ENCODE data around the gene WTAP. TPM values are rescaled to one million over a fixed set of nuclear protein-coding genes. Genes with fewer than 3 reads are reported as not detected.

Gene WTAP
- total and polyA plus RNA-seq, 2 experiments from 2014 or later, result 108 to 121 TPM

DNA sequence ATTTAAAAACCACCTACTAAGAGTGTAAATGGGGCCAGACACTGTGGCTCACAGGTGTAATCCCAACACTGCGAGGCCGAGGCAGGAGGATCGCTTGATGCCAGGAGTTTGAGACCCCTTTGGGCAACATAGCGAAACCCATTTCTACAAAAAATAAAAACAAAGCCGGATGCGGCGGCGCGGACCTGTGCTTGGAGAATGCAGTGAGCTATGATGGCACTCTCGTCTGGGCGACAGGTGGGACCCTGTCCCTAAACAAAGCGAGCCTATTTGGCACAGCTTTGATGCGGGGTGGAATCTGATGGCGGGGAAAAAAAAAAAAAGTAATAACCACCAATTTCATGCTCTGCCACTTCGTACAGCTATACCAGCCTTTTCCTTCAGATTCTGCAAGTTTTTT lies 61.0 kb downstream of the WTAP start:
- Histone ChIP-seq H3K27me3 (ENCODE audit: insufficient read depth) (no peaks in the 10 kb centered on the region), H3K36me3 (ENCODE audit: insufficient read depth) (peaks cover 60% of the 10 kb centered on the region), H3F3A (replicated peaks; ENCODE audit: low read depth) (peaks cover 3% of the 10 kb centered on the region; the same call in 1 of the 2 replicates), H3K4me2 (peak overlapping the region; percentile 87), H3K4me1 (ENCODE audit: insufficient read depth) (peaks cover 19% of the 10 kb centered on the region), H4K20me1 (replicated peaks; ENCODE audit: insufficient read depth) (peaks cover 43% of the 10 kb centered on the region), H3K9me2 (ENCODE audit: insufficient read depth) (no peaks in the 10 kb centered on the region), H3K79me2 (replicated peaks; ENCODE audit: insufficient read depth) (peaks cover 87% of the 10 kb centered on the region), H3K4me3 (peak overlapping the region; percentile 81), H3K27ac (ENCODE audit: low read depth) (no peak overlapping the region), H2AFZ (no peak overlapping the region)
- TF ChIP-seq NANOG (IDR thresholded peaks at IDR 0.05; ENCODE audit: borderline replicate concordance) (no peak), EZH2phosphoT487 (IDR thresholded peaks at IDR 0.05; ENCODE audit: unreplicated experiment) (no peak), EZH2 (IDR thresholded peaks at IDR 0.05; ENCODE audit: low read depth, unreplicated experiment) (no peak), JUNB (IDR thresholded peaks at IDR 0.05; ENCODE audit: unreplicated experiment) (no peak), CREB1 (CRISPR knock-in tag; IDR thresholded peaks at IDR 0.05; ENCODE audit: low read depth) (no peak), ZNF331 (CRISPR knock-in tag; IDR thresholded peaks at IDR 0.05; ENCODE audit: low read depth) (no peak), POLR2AphosphoS5 (IDR thresholded peaks at IDR 0.05; ENCODE audit: low read depth) (no peak), STAT1 (IDR thresholded peaks at IDR 0.05; ENCODE audit: unreplicated experiment) (no peak)
- TF ChIP-seq, protein P1, sequence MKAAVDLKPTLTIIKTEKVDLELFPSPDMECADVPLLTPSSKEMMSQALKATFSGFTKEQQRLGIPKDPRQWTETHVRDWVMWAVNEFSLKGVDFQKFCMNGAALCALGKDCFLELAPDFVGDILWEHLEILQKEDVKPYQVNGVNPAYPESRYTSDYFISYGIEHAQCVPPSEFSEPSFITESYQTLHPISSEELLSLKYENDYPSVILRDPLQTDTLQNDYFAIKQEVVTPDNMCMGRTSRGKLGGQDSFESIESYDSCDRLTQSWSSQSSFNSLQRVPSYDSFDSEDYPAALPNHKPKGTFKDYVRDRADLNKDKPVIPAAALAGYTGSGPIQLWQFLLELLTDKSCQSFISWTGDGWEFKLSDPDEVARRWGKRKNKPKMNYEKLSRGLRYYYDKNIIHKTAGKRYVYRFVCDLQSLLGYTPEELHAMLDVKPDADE (IDR thresholded peaks at IDR 0.05), result no peak
- TF ChIP-seq, protein P2, sequence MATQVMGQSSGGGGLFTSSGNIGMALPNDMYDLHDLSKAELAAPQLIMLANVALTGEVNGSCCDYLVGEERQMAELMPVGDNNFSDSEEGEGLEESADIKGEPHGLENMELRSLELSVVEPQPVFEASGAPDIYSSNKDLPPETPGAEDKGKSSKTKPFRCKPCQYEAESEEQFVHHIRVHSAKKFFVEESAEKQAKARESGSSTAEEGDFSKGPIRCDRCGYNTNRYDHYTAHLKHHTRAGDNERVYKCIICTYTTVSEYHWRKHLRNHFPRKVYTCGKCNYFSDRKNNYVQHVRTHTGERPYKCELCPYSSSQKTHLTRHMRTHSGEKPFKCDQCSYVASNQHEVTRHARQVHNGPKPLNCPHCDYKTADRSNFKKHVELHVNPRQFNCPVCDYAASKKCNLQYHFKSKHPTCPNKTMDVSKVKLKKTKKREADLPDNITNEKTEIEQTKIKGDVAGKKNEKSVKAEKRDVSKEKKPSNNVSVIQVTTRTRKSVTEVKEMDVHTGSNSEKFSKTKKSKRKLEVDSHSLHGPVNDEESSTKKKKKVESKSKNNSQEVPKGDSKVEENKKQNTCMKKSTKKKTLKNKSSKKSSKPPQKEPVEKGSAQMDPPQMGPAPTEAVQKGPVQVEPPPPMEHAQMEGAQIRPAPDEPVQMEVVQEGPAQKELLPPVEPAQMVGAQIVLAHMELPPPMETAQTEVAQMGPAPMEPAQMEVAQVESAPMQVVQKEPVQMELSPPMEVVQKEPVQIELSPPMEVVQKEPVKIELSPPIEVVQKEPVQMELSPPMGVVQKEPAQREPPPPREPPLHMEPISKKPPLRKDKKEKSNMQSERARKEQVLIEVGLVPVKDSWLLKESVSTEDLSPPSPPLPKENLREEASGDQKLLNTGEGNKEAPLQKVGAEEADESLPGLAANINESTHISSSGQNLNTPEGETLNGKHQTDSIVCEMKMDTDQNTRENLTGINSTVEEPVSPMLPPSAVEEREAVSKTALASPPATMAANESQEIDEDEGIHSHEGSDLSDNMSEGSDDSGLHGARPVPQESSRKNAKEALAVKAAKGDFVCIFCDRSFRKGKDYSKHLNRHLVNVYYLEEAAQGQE (IDR thresholded peaks at IDR 0.05; ENCODE audit: unreplicated experiment), result no peak
- TF ChIP-seq, protein P3, sequence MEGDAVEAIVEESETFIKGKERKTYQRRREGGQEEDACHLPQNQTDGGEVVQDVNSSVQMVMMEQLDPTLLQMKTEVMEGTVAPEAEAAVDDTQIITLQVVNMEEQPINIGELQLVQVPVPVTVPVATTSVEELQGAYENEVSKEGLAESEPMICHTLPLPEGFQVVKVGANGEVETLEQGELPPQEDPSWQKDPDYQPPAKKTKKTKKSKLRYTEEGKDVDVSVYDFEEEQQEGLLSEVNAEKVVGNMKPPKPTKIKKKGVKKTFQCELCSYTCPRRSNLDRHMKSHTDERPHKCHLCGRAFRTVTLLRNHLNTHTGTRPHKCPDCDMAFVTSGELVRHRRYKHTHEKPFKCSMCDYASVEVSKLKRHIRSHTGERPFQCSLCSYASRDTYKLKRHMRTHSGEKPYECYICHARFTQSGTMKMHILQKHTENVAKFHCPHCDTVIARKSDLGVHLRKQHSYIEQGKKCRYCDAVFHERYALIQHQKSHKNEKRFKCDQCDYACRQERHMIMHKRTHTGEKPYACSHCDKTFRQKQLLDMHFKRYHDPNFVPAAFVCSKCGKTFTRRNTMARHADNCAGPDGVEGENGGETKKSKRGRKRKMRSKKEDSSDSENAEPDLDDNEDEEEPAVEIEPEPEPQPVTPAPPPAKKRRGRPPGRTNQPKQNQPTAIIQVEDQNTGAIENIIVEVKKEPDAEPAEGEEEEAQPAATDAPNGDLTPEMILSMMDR (conservative IDR thresholded peaks at IDR 0.05; ENCODE audit: low read depth in 2 of 2), result no peak
- TF ChIP-seq, protein P4, sequence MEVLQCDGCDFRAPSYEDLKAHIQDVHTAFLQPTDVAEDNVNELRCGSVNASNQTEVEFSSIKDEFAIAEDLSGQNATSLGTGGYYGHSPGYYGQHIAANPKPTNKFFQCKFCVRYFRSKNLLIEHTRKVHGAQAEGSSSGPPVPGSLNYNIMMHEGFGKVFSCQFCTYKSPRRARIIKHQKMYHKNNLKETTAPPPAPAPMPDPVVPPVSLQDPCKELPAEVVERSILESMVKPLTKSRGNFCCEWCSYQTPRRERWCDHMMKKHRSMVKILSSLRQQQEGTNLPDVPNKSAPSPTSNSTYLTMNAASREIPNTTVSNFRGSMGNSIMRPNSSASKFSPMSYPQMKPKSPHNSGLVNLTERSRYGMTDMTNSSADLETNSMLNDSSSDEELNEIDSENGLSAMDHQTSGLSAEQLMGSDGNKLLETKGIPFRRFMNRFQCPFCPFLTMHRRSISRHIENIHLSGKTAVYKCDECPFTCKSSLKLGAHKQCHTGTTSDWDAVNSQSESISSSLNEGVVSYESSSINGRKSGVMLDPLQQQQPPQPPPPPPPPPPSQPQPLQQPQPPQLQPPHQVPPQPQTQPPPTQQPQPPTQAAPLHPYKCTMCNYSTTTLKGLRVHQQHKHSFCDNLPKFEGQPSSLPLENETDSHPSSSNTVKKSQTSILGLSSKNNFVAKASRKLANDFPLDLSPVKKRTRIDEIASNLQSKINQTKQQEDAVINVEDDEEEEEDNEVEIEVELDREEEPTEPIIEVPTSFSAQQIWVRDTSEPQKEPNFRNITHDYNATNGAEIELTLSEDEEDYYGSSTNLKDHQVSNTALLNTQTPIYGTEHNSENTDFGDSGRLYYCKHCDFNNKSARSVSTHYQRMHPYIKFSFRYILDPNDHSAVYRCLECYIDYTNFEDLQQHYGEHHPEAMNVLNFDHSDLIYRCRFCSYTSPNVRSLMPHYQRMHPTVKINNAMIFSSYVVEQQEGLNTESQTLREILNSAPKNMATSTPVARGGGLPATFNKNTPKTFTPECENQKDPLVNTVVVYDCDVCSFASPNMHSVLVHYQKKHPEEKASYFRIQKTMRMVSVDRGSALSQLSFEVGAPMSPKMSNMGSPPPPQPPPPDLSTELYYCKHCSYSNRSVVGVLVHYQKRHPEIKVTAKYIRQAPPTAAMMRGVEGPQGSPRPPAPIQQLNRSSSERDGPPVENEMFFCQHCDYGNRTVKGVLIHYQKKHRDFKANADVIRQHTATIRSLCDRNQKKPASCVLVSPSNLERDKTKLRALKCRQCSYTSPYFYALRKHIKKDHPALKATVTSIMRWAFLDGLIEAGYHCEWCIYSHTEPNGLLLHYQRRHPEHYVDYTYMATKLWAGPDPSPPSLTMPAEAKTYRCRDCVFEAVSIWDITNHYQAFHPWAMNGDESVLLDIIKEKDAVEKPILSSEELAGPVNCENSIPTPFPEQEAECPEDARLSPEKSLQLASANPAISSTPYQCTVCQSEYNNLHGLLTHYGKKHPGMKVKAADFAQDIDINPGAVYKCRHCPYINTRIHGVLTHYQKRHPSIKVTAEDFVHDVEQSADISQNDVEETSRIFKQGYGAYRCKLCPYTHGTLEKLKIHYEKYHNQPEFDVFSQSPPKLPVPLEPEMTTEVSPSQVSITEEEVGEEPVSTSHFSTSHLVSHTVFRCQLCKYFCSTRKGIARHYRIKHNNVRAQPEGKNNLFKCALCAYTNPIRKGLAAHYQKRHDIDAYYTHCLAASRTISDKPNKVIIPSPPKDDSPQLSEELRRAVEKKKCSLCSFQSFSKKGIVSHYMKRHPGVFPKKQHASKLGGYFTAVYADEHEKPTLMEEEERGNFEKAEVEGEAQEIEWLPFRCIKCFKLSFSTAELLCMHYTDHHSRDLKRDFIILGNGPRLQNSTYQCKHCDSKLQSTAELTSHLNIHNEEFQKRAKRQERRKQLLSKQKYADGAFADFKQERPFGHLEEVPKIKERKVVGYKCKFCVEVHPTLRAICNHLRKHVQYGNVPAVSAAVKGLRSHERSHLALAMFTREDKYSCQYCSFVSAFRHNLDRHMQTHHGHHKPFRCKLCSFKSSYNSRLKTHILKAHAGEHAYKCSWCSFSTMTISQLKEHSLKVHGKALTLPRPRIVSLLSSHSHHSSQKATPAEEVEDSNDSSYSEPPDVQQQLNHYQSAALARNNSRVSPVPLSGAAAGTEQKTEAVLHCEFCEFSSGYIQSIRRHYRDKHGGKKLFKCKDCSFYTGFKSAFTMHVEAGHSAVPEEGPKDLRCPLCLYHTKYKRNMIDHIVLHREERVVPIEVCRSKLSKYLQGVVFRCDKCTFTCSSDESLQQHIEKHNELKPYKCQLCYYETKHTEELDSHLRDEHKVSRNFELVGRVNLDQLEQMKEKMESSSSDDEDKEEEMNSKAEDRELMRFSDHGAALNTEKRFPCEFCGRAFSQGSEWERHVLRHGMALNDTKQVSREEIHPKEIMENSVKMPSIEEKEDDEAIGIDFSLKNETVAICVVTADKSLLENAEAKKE (CRISPR knock-in tag; IDR thresholded peaks at IDR 0.05), result no peak
- peaks cover 27% of the 10 kb centered on the region for H3K4me1 Mint-ChIP-seq
- ATAC-seq (no peak), DNase-seq (ENCODE audit: low spot score) (no peak)
- peaks cover 5% of the 10 kb centered on the region for H3K27me3 Mint-ChIP-seq (ENCODE audit: insufficient read depth, low read depth, poor library complexity)
- peak overlapping the region; percentile 62; the same call in 1 of the 2 replicates for H3K27ac Mint-ChIP-seq
- no peaks in the 10 kb centered on the region for H3K9me3 Mint-ChIP-seq
- peaks cover 88% of the 10 kb centered on the region for H3K36me3 Mint-ChIP-seq (ENCODE audit: low read depth)
- peak overlapping the region; percentile 99 for H3K4me3 Mint-ChIP-seq

All from GM23338 (cell line).